ENCODE measurements around the gene CARD8. TPM values are rescaled to one million over a fixed set of nuclear protein-coding genes. Genes with fewer than 3 reads are reported as not detected.

The CARD8 gene
- total and polyA plus RNA-seq, 4 donors, result 7.6 to 116 (median 32.3) TPM

- Histone ChIP-seq H3K27me3 (ENCODE audit: control insufficient read depth in 1 of 2, insufficient read depth in 2 of 2, low read length in 1 of 2) (no peaks in the 10 kb centered on the region), H3K9me3 (ENCODE audit: control insufficient read depth, low read length) (no peaks in the 10 kb centered on the region), H3K27ac (ENCODE audit: low read depth in 1 of 2, low read length in 2 of 2) (no peak overlapping the region), H3K4me1 (ENCODE audit: control insufficient read depth in 1 of 2, insufficient read depth in 2 of 2, low read length in 2 of 2) (no peaks in the 10 kb centered on the region), H3K4me3 (ENCODE audit: low read length in 2 of 2) (no peak overlapping the region), H3K36me3 (ENCODE audit: control insufficient read depth in 1 of 2, insufficient read depth in 2 of 2, low read length in 1 of 2) (peaks cover 0 to 5% of the 10 kb centered on the region in 2 donors)
- intact Hi-C loops (cut with DNase I), result no loop called here
- DNase-seq (no peak), ATAC-seq (ENCODE audit: low FRiP score) (no peak)
- WGBS, 2 donors, result 89 to 90% methylated on average over 5 of the region's 5 CpGs
Observed at GRCh38 chr19:48213959-48214358, 41.8 kb downstream of the CARD8 start.

GRCh38 chr19:48210005-48210404 is 45.7 kb downstream of the CARD8 start:
- H3K4me1 ChIP-seq (ENCODE audit: control insufficient read depth in 1 of 2, insufficient read depth in 2 of 2, low read length in 2 of 2), result no peaks in the 10 kb centered on the region
- H3K27ac ChIP-seq (ENCODE audit: low read depth in 1 of 2, low read length in 2 of 2), result no peak overlapping the region
- no peaks in the 10 kb centered on the region for H3K9me3 ChIP-seq (ENCODE audit: control insufficient read depth, low read length)
- peaks cover 0 to 6% of the 10 kb centered on the region in 2 donors for H3K36me3 ChIP-seq (ENCODE audit: control insufficient read depth in 1 of 2, insufficient read depth in 2 of 2, low read length in 1 of 2)
- ATAC-seq (ENCODE audit: low FRiP score) (no peak), DNase-seq (no peak)
- intact Hi-C loops (cut with DNase I), result no loop called here
- no peaks in the 10 kb centered on the region for H3K27me3 ChIP-seq (ENCODE audit: control insufficient read depth in 1 of 2, insufficient read depth in 2 of 2, low read length in 1 of 2)
- WGBS, 2 donors, result 77 to 82% methylated on average over 3 of the region's 3 CpGs
- no peak overlapping the region for H3K4me3 ChIP-seq (ENCODE audit: low read length in 2 of 2)

GRCh38 chr19:48206397-48207093 is 49.2 kb downstream of the CARD8 start:
- ATAC-seq (ENCODE audit: low FRiP score) (no peak), DNase-seq (no peak)
- Histone ChIP-seq H3K36me3 (ENCODE audit: control insufficient read depth in 1 of 2, insufficient read depth in 2 of 2, low read length in 1 of 2) (peaks cover 0 to 1% of the 10 kb centered on the region in 2 donors), H3K4me3 (ENCODE audit: low read length in 2 of 2) (no peak overlapping the region), H3K9me3 (ENCODE audit: control insufficient read depth, low read length) (no peaks in the 10 kb centered on the region), H3K27me3 (ENCODE audit: control insufficient read depth in 1 of 2, insufficient read depth in 2 of 2, low read length in 1 of 2) (no peaks in the 10 kb centered on the region), H3K27ac (ENCODE audit: low read depth in 1 of 2, low read length in 2 of 2) (no peak overlapping the region), H3K4me1 (ENCODE audit: control insufficient read depth in 1 of 2, insufficient read depth in 2 of 2, low read length in 2 of 2) (no peaks in the 10 kb centered on the region)
- intact Hi-C loops (cut with DNase I), result loop anchor here in 1 of 2 donors (10.0 kb wide), 1 partner anchor 48 kb away; the partner anchor contains the start of gene CARD8
- 87 to 89% methylated on average over 8 to 9 of the region's 9 CpGs for WGBS, 2 donors

GRCh38 chr19:48203794-48204628 is 51.7 kb downstream of the CARD8 start:
- DNase-seq, result peak; percentile 95 to 97
- Histone ChIP-seq H3K4me3 (ENCODE audit: low read length in 2 of 2) (peak overlapping the region; percentile 48 to 55), H3K9me3 (ENCODE audit: control insufficient read depth, low read length) (no peaks in the 10 kb centered on the region), H3K36me3 (ENCODE audit: control insufficient read depth in 1 of 2, insufficient read depth in 2 of 2, low read length in 1 of 2) (peaks cover 0 to 1% of the 10 kb centered on the region in 2 donors), H3K27ac (ENCODE audit: low read depth in 1 of 2, low read length in 2 of 2) (peak overlapping the region in 1 of 2 donors; percentile 61), H3K4me1 (ENCODE audit: control insufficient read depth in 1 of 2, insufficient read depth in 2 of 2, low read length in 2 of 2) (no peaks in the 10 kb centered on the region), H3K27me3 (ENCODE audit: control insufficient read depth in 1 of 2, insufficient read depth in 2 of 2, low read length in 1 of 2) (no peaks in the 10 kb centered on the region)
- intact Hi-C loops (cut with DNase I), result loop anchor here in 1 of 2 donors (10.0 kb wide), 1 partner anchor 51 kb away; the partner anchor contains the start of gene CARD8
- 0 to 1% methylated on average over 34 of the region's 34 CpGs for WGBS, 2 donors
- ATAC-seq (ENCODE audit: low FRiP score), result peak; percentile 99

- peak overlapping the region in 1 of 2 donors; percentile 61 for H3K27ac ChIP-seq (ENCODE audit: low read depth in 1 of 2, low read length in 2 of 2)
- no peak for ATAC-seq (ENCODE audit: low FRiP score)
- intact Hi-C loops (cut with DNase I), result loop anchor here in 1 of 2 donors (10.0 kb wide), 1 partner anchor 51 kb away; the partner anchor contains the start of gene CARD8
Observed at GRCh38 chr19:48203222-48203793, 52.4 kb downstream of the CARD8 start.

GRCh38 chr19:48196933-48197665 is 58.6 kb downstream of the CARD8 start:
- intact Hi-C loops (cut with DNase I), result no loop called here
- H3K27me3 ChIP-seq (ENCODE audit: control insufficient read depth in 1 of 2, insufficient read depth in 2 of 2, low read length in 1 of 2), result no peaks in the 10 kb centered on the region
- H3K4me3 ChIP-seq (ENCODE audit: low read length in 2 of 2), result no peak overlapping the region
- WGBS, 2 donors, result 53 to 64% methylated on average over 13 of the region's 13 CpGs
- DNase-seq (peak in 1 of 2 donors; percentile 39), ATAC-seq (ENCODE audit: low FRiP score) (no peak)
- no peaks in the 10 kb centered on the region for H3K36me3 ChIP-seq (ENCODE audit: control insufficient read depth in 1 of 2, insufficient read depth in 2 of 2, low read length in 1 of 2)
- H3K9me3 ChIP-seq (ENCODE audit: control insufficient read depth, low read length), result no peaks in the 10 kb centered on the region
- H3K27ac ChIP-seq (ENCODE audit: low read depth in 1 of 2, low read length in 2 of 2), result no peak overlapping the region
- no peaks in the 10 kb centered on the region for H3K4me1 ChIP-seq (ENCODE audit: control insufficient read depth in 1 of 2, insufficient read depth in 2 of 2, low read length in 2 of 2)

More at GRCh38 chr19:48203222-48203793, 52.4 kb downstream of the CARD8 start:
- no peaks in the 10 kb centered on the region for H3K9me3 ChIP-seq (ENCODE audit: control insufficient read depth, low read length)
- DNase-seq, result no peak
- peak overlapping the region in 1 of 2 donors; percentile 55 for H3K4me3 ChIP-seq (ENCODE audit: low read length in 2 of 2)
- WGBS, 2 donors, result 17 to 18% methylated on average over 5 of the region's 5 CpGs
- H3K4me1 ChIP-seq (ENCODE audit: control insufficient read depth in 1 of 2, insufficient read depth in 2 of 2, low read length in 2 of 2), result no peaks in the 10 kb centered on the region
- H3K36me3 ChIP-seq (ENCODE audit: control insufficient read depth in 1 of 2, insufficient read depth in 2 of 2, low read length in 1 of 2), result peaks cover 0 to 1% of the 10 kb centered on the region in 2 donors
- H3K27me3 ChIP-seq (ENCODE audit: control insufficient read depth in 1 of 2, insufficient read depth in 2 of 2, low read length in 1 of 2), result no peaks in the 10 kb centered on the region

- Histone ChIP-seq H3K27me3 (ENCODE audit: control insufficient read depth in 1 of 2, insufficient read depth in 2 of 2, low read length in 1 of 2) (no peaks in the 10 kb centered on the region), H3K4me3 (ENCODE audit: low read length in 2 of 2) (no peak overlapping the region), H3K9me3 (ENCODE audit: control insufficient read depth, low read length) (no peaks in the 10 kb centered on the region), H3K36me3 (ENCODE audit: control insufficient read depth in 1 of 2, insufficient read depth in 2 of 2, low read length in 1 of 2) (no peaks in the 10 kb centered on the region), H3K4me1 (ENCODE audit: control insufficient read depth in 1 of 2, insufficient read depth in 2 of 2, low read length in 2 of 2) (no peaks in the 10 kb centered on the region), H3K27ac (ENCODE audit: low read depth in 1 of 2, low read length in 2 of 2) (no peak overlapping the region)
- no peak for ATAC-seq (ENCODE audit: low FRiP score)
- 74 to 76% methylated on average over 23 of the region's 23 CpGs for WGBS, 2 donors
- intact Hi-C loops (cut with DNase I), result no loop called here
- DNase-seq, result peak in 1 of 2 donors; percentile 72
Observed at GRCh38 chr19:48196321-48196763, 59.4 kb downstream of the CARD8 start.
